Measurements from ENCODE around the gene URB1.
"Not testable (repeated sequence)": the region's sequence is repeated elsewhere in the genome, so short reads cannot be mapped to it uniquely, and the experiment has no call there.

URB1 gene

DNA sequence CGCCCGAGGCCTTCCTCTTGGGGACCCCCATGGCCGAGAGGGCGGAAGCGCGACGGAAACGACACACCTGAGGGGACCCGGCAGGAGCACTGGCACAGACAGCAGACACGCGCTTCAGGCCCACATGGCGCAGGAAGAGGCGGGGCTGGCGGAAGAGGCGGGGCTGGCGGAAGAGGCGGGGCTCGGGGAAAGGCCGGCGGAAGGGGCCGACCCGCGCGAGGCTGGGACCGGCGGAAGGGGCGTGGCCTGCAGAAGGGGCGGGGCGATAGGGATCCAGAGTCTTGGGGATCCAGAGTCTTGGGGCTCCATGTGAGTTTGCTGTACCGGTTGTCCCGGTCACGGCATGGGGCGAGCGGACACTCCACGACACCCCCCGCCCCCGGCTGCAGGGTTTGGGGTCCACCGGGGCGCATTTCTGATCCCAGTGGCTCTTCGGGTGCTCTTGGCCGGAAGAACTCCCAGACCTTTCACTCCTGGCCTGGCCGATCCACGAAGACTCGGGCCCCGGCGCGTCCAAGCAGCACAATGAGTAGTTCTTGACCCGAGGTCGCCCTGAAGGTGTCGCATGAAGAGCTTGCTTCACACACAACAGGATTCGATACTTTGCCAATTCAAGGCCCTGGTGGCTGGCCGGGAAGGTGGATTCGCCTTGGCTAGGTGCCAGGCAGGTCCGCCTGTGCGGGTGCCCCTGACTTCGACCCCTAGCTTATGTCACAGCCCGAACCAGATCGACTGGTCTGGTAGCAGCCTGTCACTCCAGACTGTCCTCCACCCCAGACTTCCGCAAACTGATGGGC is at the start of gene URB1:
TSS of gene URB1 (minus strand) at position 133 of the 797 bp plus-strand sequence. CDS start at position 31, 102 bp downstream.
- peak; percentile 97 for DNase-seq

DNA sequence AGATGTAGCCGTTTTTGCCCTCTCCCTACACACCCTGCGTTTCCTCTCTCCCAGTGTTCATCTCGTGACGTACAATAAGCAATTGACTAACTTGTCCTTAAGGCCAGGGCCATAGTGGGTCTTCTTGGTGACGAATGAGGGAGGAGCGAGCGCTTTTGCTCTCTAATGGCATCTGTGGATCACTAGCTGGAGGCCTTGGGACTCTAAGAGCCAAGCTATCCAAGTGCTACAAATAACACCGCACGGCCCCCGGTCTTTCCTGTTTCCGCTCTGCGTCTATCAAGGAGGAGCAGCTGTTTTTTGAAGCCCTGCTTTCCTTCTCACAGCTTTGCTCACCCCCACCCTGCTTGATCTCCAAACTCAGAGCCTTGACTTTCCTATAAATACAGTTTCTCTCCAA is 44.9 kb upstream of the URB1 start:
- no peak for DNase-seq

DNA sequence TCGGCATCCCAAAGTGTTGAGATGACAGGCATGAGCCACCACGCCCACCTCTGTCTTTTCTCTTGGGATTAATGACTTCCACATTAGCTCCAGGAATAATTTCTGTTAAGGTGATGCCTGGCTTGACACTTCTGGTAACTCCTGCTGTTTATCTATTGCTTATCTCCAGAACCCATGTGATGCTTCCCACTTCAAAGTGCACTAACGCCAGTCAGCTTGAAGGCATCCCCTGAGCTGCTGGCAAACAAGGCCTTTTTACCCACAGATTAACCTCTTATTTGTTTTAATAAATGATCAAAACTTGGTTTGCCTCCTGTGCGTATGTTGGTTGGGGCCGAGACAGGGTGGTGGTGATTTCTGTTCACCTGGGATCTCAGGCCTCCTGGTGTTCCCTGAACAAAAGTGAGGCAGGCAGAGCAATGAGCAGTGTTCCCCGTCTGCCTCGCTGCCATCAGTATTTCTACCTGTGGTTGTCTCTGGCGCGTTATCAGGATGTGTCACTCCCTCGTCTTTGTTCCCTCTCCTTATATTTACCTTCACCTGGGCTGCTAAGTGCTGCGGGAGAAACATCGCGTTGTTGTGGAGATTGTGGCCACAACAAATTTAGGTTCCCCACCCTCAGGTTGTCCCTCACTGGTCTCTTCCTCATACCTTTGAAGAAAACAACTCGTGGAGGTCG is 40.3 kb upstream of the URB1 start:
- not testable (repeated sequence) for DNase-seq

GRCh38 chr21:32427958-32428623 is 35.3 kb upstream of the URB1 start:
- DNase-seq = no peak

DNA sequence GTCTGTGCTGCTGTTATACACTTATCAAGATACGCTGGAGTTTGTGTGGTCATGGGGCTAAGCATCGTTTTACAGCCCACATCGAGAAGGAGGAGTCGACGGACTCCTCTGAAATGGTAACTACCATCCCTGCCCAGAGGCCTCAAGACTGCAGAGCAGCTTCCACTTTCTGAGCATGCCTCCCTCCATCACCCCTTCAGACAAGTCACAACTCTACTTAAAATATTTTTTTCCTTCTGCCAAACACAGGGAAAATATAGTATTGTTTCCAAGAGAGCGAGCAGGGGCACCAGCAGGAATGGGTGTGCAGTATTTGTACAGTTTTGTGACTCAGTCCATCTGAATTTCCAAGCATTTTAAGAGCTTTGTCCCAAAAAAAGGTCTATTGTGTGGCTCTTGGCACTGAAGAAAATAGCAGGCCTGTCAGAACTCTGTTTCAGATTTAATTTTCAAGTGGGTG is 33.8 kb upstream of the URB1 start:
- no peak for DNase-seq

GRCh38 chr21:32426066-32426465 is 33.3 kb upstream of the URB1 start:
- no peak for DNase-seq

GRCh38 chr21:32425628-32426027 is 32.8 kb upstream of the URB1 start:
- no peak for DNase-seq

- no peak for DNase-seq
Measured at GRCh38 chr21:32424674-32425073, 31.9 kb upstream of the URB1 start.

DNA sequence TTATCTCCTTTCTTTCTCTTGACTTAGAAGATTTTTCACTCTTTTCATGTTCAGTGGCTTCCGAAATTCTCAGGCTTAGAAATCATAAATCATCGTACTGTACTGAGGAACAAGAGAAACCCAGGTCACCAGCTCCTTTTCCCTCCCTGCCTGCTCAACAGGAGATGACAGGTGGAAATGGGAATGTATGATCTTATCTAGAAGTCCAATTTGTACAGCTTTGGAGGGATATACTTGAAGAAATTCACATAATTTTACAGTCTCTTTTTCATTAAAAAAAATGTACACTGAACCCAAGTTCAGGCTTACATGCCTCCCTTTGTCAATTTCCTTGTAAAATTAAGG is 31.4 kb upstream of the URB1 start:
- DNase-seq = no peak

DNA sequence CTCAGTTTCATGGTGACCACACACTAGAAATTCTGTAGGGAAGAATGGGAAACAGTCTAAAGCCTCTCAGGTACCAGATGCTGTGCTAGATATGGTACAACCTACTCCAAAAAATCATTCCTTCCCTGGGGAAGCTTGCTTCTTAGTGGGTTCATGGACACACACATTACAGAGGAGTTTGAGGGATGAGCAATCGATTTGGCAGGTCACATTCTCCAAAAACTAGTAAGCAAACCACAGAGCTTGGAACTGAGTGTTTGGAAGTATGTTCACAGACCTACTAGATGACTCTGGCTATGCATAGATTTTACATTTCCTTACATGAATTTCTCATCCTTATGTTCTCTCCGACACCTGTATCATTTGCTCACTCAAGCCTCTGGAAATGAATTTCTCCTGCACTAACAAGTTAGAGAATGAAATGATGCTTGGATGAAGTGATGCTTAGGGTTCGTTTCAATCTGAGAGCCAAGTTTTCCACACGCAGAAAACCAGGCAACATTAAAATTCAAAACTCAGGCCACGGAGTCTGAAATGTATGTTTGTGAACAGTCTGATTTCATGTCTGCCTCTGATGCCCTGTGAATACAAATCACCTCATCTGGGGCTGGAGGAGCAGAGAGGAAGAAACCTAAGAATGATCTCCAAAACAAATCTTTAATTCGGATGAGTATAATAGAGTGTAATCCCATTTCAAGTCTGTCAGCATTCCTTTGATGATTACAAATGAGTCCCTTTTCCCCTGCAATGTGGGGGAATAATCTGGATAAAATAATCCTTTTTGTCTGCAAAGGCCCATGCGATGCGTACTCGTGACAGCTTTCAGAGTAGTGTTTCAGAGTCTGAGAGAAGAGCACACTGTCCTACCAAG is 30.7 kb upstream of the URB1 start:
- no peak for DNase-seq

- DNase-seq = no peak
Measured at GRCh38 chr21:32422064-32422463, 29.3 kb upstream of the URB1 start.

DNA sequence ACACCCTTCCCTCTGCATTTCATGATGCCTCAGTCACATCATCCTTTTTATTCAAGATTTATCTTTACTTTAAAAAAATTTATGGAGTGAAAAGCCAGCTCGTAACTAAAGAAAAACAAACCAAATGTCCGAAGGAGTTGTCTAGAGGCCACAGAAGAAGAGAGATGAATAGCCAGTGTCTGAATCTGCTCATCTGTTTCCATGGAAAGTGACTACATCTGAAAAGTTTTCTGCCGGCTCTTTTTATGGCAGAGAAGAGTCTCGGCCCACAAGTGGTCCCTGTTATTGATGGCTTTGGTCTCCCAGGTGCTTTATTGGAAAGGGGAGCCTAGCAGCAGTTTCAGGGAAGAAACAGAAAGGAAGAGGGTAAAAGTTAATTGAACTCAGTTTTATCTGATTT is 25.3 kb upstream of the URB1 start:
- DNase-seq = no peak

DNA sequence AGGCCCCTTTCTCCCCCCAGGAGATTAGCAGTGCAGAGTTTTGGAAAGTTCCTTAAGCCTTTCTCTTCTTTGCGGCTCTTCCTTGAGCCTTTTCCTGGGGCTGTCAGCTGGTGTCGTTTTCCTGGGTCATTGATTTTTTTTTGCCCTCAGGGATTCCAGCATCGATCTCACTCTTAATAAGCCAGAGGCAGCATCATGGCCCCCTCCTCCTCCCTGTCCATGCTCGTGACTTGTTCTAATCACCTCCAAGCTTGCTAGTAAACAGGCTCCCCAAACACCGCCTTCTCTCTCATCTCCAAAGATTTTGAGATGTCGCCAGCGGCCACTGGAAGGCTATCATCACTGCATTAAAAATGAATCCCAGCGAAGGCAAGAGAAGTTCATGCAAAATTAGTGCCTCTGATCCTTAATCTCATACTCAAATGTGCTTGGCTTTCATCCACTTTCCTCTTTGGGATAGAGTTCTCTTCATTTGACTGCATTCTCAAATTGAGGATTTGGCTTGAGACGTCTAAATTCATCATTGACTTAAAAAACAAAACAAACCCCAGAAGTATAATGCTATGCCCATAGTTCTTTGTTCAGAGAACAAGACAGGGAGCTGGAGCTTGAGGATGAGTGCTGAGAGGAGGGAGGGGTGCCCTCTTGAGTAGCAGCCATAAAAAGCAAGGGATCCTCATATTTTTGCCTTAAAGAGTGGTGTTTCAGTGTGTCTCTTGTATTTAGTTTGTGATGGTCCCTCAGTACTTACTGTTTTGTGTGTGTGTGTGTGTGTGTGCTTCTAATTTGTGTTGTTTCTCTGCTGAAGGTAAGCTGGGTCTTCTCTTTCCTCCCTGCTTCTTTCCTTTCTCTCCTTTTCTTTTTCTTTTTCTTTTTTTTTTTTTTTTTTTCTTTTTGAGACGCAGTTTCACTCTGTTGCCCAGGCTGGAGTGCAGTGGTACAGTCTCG is 22.9 kb upstream of the URB1 start:
- no peak for DNase-seq

- no peak for DNase-seq
Measured at GRCh38 chr21:32414579-32415358, 22.0 kb upstream of the URB1 start.

DNA sequence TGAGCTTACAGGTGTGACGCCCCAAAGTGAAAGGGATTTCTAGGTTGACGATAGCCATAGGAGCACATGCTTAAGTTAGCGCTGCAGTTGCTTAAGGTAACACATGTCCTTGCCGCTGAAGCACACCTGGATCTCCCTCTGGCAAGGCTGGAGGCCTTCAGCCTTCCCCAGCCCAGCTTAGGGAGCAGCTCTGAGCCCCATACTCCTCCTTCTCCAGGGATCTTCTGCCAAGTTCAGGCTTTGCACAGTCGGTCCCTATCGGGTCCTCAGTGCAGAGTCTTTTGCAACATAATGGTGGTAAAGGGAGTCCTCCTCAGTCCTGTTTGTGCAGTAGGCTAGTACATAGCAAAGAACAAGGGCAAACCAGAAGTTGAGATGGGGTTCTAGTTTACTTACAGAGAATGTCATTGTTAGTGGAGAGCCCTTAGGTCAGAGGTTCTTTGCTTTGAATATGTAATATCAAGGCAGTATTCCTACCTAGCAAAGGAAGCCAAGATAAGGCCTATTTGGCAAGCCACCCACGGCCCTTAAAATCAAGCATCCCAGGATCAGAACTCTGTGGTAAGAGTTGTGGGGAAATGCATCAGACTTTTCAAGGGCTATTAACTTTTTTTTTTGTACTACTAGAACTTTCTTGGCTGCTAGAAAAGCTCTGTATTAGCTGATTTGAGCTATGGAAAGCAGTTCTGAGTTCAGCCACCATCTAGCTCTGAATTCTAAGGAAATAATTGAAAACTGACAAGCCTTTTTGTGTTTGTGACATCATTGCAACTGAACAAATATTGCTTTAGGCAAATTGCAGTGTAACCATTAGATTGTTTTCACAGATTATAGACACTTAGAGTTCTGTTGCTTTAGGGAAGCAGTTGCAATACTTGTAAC is 21.1 kb upstream of the URB1 start:
- DNase-seq = no peak

DNA sequence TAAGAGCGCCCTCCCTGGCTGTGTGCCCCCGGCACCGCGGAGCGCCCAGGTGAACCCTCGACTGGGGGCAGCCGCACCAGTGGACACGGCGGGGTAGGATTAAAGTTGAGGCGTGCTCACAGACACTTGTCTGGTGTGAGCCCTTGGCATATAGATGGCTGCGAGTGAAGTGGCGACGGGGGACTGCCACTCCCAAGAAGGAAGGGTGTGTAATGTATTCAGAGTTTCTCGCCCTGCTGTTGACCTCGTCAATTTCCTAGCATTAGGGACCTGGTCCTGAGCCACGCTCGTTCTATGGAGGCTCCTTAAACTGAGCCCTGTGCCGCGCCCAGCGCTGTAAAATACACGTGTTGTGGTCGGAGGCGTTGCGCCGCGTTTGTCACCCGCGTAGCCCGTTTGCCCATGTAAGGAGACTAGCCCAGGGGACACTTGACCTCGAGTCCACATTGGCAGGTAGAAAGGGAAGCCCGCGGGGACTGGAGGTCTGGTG is 20.2 kb upstream of the URB1 start:
- no peak for DNase-seq

- peak; percentile 72 for DNase-seq
Measured at GRCh38 chr21:32412162-32413014, 19.6 kb upstream of the URB1 start, which contains the start of gene EVA1C. TSS of gene EVA1C (plus strand) at chr21:32412706. CDS start at chr21:32412854, 148 bp downstream.

GRCh38 chr21:32411350-32412161 is 18.7 kb upstream of the URB1 start:
- peak; percentile 82 for DNase-seq
